Measurements from ENCODE around the gene MPHOSPH8. TPM values are rescaled to one million over a fixed set of nuclear protein-coding genes. Genes with fewer than 3 reads are reported as not detected.

MPHOSPH8 gene
- total and polyA plus RNA-seq, 2 donors (not counting 1 experiment from before 2014, with no cell fraction given) = 18.3 to 18.8 TPM

DNA sequence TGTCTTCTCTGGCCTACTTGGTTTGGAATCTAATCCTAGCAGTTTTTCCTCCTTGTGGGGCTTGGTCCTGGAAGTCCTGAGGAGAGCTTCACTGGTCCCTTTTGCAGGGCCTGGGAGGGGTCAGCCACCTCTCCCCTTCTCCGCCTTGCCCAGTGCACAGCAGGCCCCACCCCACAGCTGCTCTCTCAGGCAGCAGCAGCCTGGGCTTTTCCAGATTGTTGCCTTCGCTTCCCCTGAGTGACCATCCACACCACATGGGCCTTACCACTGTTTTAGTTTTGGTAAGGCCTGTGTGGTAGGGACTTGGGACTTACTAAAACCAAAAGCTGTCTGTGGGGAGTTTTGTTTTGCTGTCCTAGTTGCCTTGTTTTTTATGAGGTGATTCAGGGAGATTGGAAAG, 11.5 kb downstream of the MPHOSPH8 start:
- Histone ChIP-seq H3K36me3 (ENCODE audit: control insufficient read depth, insufficient read depth, low read length) (peaks cover 3% of the 10 kb centered on the region), H3K79me2 (ENCODE audit: control insufficient read depth, insufficient read depth, low read length) (peaks cover 5% of the 10 kb centered on the region), H3K4me1 (ENCODE audit: control insufficient read depth, extremely low read depth, insufficient read depth, low read length) (no peaks in the 10 kb centered on the region), H3K4me3 (replicated peaks in 1 of 4; ENCODE audit: control extremely low read depth in 1 of 4, insufficient read depth in 1 of 4, low read depth in 3 of 4, low read length in 4 of 4) (no peak overlapping the region), H3K9ac (ENCODE audit: insufficient read depth, low read length) (no peak overlapping the region), H2AFZ (ENCODE audit: low read length) (no peak overlapping the region), H3K27me3 (ENCODE audit: control insufficient read depth, insufficient read depth, low read length) (no peaks in the 10 kb centered on the region), H3K9me3 (ENCODE audit: control insufficient read depth, insufficient read depth, low read depth, low read length) (no peaks in the 10 kb centered on the region), H3K4me2 (ENCODE audit: extremely low read depth, insufficient read depth, low read length) (no peak overlapping the region), H3K27ac (ENCODE audit: insufficient read depth, low read length) (no peak overlapping the region), H4K20me1 (ENCODE audit: control insufficient read depth, extremely low read depth, insufficient read depth, low read length) (no peaks in the 10 kb centered on the region)
- TF ChIP-seq, protein P1, sequence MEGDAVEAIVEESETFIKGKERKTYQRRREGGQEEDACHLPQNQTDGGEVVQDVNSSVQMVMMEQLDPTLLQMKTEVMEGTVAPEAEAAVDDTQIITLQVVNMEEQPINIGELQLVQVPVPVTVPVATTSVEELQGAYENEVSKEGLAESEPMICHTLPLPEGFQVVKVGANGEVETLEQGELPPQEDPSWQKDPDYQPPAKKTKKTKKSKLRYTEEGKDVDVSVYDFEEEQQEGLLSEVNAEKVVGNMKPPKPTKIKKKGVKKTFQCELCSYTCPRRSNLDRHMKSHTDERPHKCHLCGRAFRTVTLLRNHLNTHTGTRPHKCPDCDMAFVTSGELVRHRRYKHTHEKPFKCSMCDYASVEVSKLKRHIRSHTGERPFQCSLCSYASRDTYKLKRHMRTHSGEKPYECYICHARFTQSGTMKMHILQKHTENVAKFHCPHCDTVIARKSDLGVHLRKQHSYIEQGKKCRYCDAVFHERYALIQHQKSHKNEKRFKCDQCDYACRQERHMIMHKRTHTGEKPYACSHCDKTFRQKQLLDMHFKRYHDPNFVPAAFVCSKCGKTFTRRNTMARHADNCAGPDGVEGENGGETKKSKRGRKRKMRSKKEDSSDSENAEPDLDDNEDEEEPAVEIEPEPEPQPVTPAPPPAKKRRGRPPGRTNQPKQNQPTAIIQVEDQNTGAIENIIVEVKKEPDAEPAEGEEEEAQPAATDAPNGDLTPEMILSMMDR (conservative IDR thresholded peaks at IDR 0.05 in 1 of 2, IDR thresholded peaks at IDR 0.05 in 1 of 2; ENCODE audit: low read depth in 1 of 2, low read length in 2 of 2) = no peak
- no peak for TF ChIP-seq EZH2 (IDR thresholded peaks at IDR 0.05; ENCODE audit: low read length, missing control alignments)
- DNase-seq (ENCODE audit: low read depth in 2 of 2) = no peak

DNA sequence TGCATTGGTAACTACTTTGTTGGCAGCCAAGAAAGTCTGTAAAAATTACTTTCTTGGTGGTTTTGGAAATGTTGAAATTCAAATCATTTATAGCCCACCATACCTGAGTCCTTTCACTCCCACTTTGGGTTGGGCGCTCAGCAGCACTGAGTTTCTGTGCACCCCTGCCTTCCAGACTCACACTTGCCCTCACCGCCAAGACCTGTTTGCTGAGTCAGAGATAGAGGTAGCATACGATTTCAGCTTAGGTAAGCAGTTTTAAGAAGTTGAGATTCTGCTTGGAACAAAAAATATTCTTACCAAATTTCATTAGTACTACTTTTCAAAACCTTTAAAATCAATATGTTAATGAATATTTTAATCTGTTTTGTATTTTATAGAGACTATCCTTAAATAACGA, 12.6 kb downstream of the MPHOSPH8 start:
- H3K4me2 ChIP-seq (ENCODE audit: extremely low read depth, insufficient read depth, low read length) = no peak overlapping the region
- H4K20me1 ChIP-seq (ENCODE audit: control insufficient read depth, extremely low read depth, insufficient read depth, low read length) = no peaks in the 10 kb centered on the region
- no peaks in the 10 kb centered on the region for H3K79me2 ChIP-seq (ENCODE audit: control insufficient read depth, insufficient read depth, low read length)
- no peak for DNase-seq (ENCODE audit: low read depth in 2 of 2)
- no peak overlapping the region for H3K27ac ChIP-seq (ENCODE audit: insufficient read depth, low read length)
- H3K27me3 ChIP-seq (ENCODE audit: control insufficient read depth, insufficient read depth, low read length) = no peaks in the 10 kb centered on the region
- no peak overlapping the region for H2AFZ ChIP-seq (ENCODE audit: low read length)
- H3K4me1 ChIP-seq (ENCODE audit: control insufficient read depth, extremely low read depth, insufficient read depth, low read length) = no peaks in the 10 kb centered on the region
- no peak overlapping the region for H3K4me3 ChIP-seq (replicated peaks in 1 of 4; ENCODE audit: control extremely low read depth in 1 of 4, insufficient read depth in 1 of 4, low read depth in 3 of 4, low read length in 4 of 4)
- H3K9ac ChIP-seq (ENCODE audit: insufficient read depth, low read length) = no peak overlapping the region
- H3K9me3 ChIP-seq (ENCODE audit: control insufficient read depth, insufficient read depth, low read depth, low read length) = no peaks in the 10 kb centered on the region
- TF ChIP-seq, protein P1 (conservative IDR thresholded peaks at IDR 0.05 in 1 of 2, IDR thresholded peaks at IDR 0.05 in 1 of 2; ENCODE audit: low read depth in 1 of 2, low read length in 2 of 2) = no peak
- no peak for TF ChIP-seq EZH2 (IDR thresholded peaks at IDR 0.05; ENCODE audit: low read length, missing control alignments)
- H3K36me3 ChIP-seq (ENCODE audit: control insufficient read depth, insufficient read depth, low read length) = peaks cover 3% of the 10 kb centered on the region

DNA sequence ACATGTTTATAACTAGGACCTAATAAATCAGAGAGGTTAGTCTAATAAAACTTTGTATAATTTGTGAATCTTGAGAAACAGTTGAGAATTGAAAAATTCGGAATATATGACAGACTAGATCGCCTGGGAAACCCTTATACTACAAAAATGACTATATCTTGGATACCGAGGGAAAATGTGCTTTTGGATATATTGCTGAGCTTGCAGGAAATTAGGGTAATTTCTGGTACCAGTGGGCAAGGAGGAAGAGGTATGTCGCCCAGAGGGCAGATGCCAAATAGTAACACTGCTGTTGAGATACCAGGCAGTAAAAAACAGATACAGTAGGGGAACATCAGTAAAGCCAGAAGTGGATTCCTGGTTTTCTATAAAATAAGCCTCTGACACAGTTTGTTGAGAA, 17.3 kb downstream of the MPHOSPH8 start:
- Histone ChIP-seq H3K27me3 (ENCODE audit: control insufficient read depth, insufficient read depth, low read length) (no peaks in the 10 kb centered on the region), H3K27ac (ENCODE audit: insufficient read depth, low read length) (no peak overlapping the region)
- TF ChIP-seq, protein P1 (conservative IDR thresholded peaks at IDR 0.05 in 1 of 2, IDR thresholded peaks at IDR 0.05 in 1 of 2; ENCODE audit: low read depth in 1 of 2, low read length in 2 of 2) = no peak
- no peak for TF ChIP-seq EZH2 (IDR thresholded peaks at IDR 0.05; ENCODE audit: low read length, missing control alignments)

More for the DNA sequence above, 17.3 kb downstream of the MPHOSPH8 start:
- no peaks in the 10 kb centered on the region for H3K9me3 ChIP-seq (ENCODE audit: control insufficient read depth, insufficient read depth, low read depth, low read length)
- no peak overlapping the region for H3K4me3 ChIP-seq (replicated peaks in 1 of 4; ENCODE audit: control extremely low read depth in 1 of 4, insufficient read depth in 1 of 4, low read depth in 3 of 4, low read length in 4 of 4)
- H3K79me2 ChIP-seq (ENCODE audit: control insufficient read depth, insufficient read depth, low read length) = no peaks in the 10 kb centered on the region
- no peaks in the 10 kb centered on the region for H4K20me1 ChIP-seq (ENCODE audit: control insufficient read depth, extremely low read depth, insufficient read depth, low read length)
- DNase-seq (ENCODE audit: low read depth in 2 of 2) = no peak
- no peaks in the 10 kb centered on the region for H3K4me1 ChIP-seq (ENCODE audit: control insufficient read depth, extremely low read depth, insufficient read depth, low read length)
- H2AFZ ChIP-seq (ENCODE audit: low read length) = no peak overlapping the region
- no peak overlapping the region for H3K4me2 ChIP-seq (ENCODE audit: extremely low read depth, insufficient read depth, low read length)
- H3K36me3 ChIP-seq (ENCODE audit: control insufficient read depth, insufficient read depth, low read length) = peaks cover 1% of the 10 kb centered on the region
- H3K9ac ChIP-seq (ENCODE audit: insufficient read depth, low read length) = no peak overlapping the region

Data from fibroblast of lung (primary cell).